Loucy (cell line): ENCODE results near the gene PTGDS.

Experiments used
- H2AFZ ChIP-seq: fragments of 200-600 bp; sonication (generic); 2 replicates; pipeline ENCODE4 v1.6.0; 2016; ENCODE audit warnings: antibody characterized with exemption, mild to moderate bottlenecking, low read length, moderate library complexity
- H3F3A ChIP-seq: fragments of 200-600 bp; 2 replicates; pipeline ENCODE4 v1.6.0; 2016; ENCODE audit warnings: antibody characterized with exemption, low read depth, mild to moderate bottlenecking
- H3K27me3 ChIP-seq: fragments of 200-600 bp; sonication (generic); 2 replicates; pipeline ENCODE4 v1.6.1; 2014; ENCODE audit warnings: low read length, mild to moderate bottlenecking; ENCODE audit not compliant: insufficient read depth, poor library complexity, severe bottlenecking
- H3K36me3 ChIP-seq: fragments of 200-600 bp; sonication (generic); 2 replicates; pipeline ENCODE4 v1.6.1; 2016; ENCODE audit warnings: low read length; ENCODE audit not compliant: insufficient read depth
- H3K4me1 ChIP-seq: fragments of 200-600 bp; sonication (generic); 2 replicates; pipeline ENCODE4 v1.5.1; 2014; ENCODE audit warnings: low read length, mild to moderate bottlenecking; ENCODE audit not compliant: insufficient read depth, poor library complexity, severe bottlenecking
- H3K4me2 ChIP-seq: fragments of 200-600 bp; sonication (generic); 2 replicates; pipeline ENCODE4 v1.6.0; 2014; ENCODE audit warnings: antibody characterized with exemption, low read length, low read depth, mild to moderate bottlenecking; ENCODE audit not compliant: poor library complexity, severe bottlenecking
- H3K4me3 ChIP-seq: fragments of 200-600 bp; sonication (generic); 2 replicates; pipeline ENCODE4 v1.5.1; 2014; ENCODE audit warnings: low read length, mild to moderate bottlenecking, mixed read lengths; ENCODE audit not compliant: poor library complexity, severe bottlenecking
- H3K79me2 ChIP-seq: fragments of 200-600 bp; sonication (generic); 2 replicates; pipeline ENCODE4 v1.6.1; 2014; ENCODE audit warnings: low read length; ENCODE audit not compliant: insufficient read depth
- H3K9ac ChIP-seq: fragments of 200-600 bp; sonication (generic); 2 replicates; pipeline ENCODE4 v1.6.0; 2014; ENCODE audit warnings: mild to moderate bottlenecking, low read depth, low read length, moderate library complexity; ENCODE audit not compliant: poor library complexity, severe bottlenecking
- H3K9me2 ChIP-seq: fragments of 200-600 bp; sonication (generic); replicated peaks from 2 replicates; pipeline ENCODE4 v1.6.1; 2016; ENCODE audit warnings: low read depth, low read length, mixed read lengths
- H3K9me3 ChIP-seq: fragments of 200-600 bp; sonication (generic); 2 replicates; pipeline ENCODE4 v1.6.1; 2014; ENCODE audit warnings: mild to moderate bottlenecking, antibody characterized with exemption, low read length, low read depth; ENCODE audit not compliant: insufficient read depth
- H4K20me1 ChIP-seq: fragments of 200-600 bp; sonication (generic); 2 replicates; pipeline ENCODE4 v1.6.0; 2014; ENCODE audit warnings: antibody characterized with exemption, low read length, mild to moderate bottlenecking; ENCODE audit not compliant: insufficient read depth, poor library complexity, severe bottlenecking
- CTCF ChIP-seq: fragments of 200-600 bp; sonication (generic); conservative IDR thresholded peaks from 2 replicates; pipeline ENCODE4 v1.5.1; 2014; ENCODE audit warnings: mild to moderate bottlenecking, antibody characterized with exemption, low read length
- EZH2phosphoT487 ChIP-seq: fragments of 200-600 bp; IDR thresholded peaks from 2 replicates; pipeline ENCODE4 v1.6.1; 2018; ENCODE audit warnings: antibody characterized with exemption, mild to moderate bottlenecking, moderate library complexity, borderline replicate concordance

PTGDS gene

DNA sequence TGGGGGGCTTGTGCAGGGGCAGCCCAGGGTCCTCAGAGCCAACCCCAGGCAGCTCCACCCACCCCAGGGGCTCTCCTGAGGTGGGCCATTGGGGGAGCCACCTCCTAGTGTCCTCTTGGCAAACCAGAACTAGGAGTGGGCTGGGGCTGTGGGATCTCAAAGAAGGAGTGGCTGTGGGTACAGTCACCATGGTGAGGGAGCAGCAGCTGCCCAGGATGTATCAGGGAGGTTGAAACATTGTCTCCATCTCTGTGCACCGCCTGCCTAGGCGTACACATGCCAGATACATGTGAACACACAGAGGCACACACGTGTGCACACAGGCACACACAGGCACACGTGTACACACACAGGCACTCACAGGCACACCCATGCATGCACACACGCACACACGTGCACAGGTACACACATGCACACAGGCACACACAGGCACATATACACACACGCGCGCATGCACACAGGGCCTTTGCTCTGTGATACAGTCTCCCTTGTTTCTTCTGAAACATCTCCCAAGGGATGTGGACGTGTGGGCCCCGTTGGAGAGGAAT, 14.5 kb upstream of the PTGDS start:
- Histone ChIP-seq H3K4me2 (no peak overlapping the region), H3K27me3 (no peaks in the 10 kb centered on the region), H3K9me3 (no peaks in the 10 kb centered on the region), H3K9me2 (no peaks in the 10 kb centered on the region), H3K4me3 (no peak overlapping the region), H3K9ac (no peak overlapping the region), H4K20me1 (no peaks in the 10 kb centered on the region), H3K4me1 (peaks cover 9% of the 10 kb centered on the region), H2AFZ (no peak overlapping the region), H3F3A (no peaks in the 10 kb centered on the region), H3K79me2 (no peaks in the 10 kb centered on the region), H3K36me3 (no peaks in the 10 kb centered on the region)
- no peak for TF ChIP-seq CTCF

- no peaks in the 10 kb centered on the region for H3K9me3 ChIP-seq
- no peaks in the 10 kb centered on the region for H3K27me3 ChIP-seq
- H3K79me2 ChIP-seq = no peaks in the 10 kb centered on the region
- H3K9ac ChIP-seq = no peak overlapping the region
- TF ChIP-seq EZH2phosphoT487 (no peak), CTCF (no peak)
- no peak overlapping the region for H3K4me3 ChIP-seq
- H3K4me1 ChIP-seq = peaks cover 9% of the 10 kb centered on the region
- H3K9me2 ChIP-seq = no peaks in the 10 kb centered on the region
- H2AFZ ChIP-seq = no peak overlapping the region
- no peaks in the 10 kb centered on the region for H4K20me1 ChIP-seq
- no peaks in the 10 kb centered on the region for H3F3A ChIP-seq
- no peak overlapping the region for H3K4me2 ChIP-seq
- H3K36me3 ChIP-seq = no peaks in the 10 kb centered on the region
These were observed 14.0 kb upstream of the PTGDS start for GRCh38 chr9:136963341-136963740.

- Histone ChIP-seq H4K20me1 (no peaks in the 10 kb centered on the region), H3K79me2 (no peaks in the 10 kb centered on the region), H3K36me3 (no peaks in the 10 kb centered on the region), H3K4me3 (no peak overlapping the region), H3K4me2 (no peak overlapping the region), H2AFZ (no peak overlapping the region), H3K27me3 (no peaks in the 10 kb centered on the region), H3K9me2 (no peaks in the 10 kb centered on the region), H3F3A (no peaks in the 10 kb centered on the region), H3K9me3 (no peaks in the 10 kb centered on the region), H3K9ac (no peak overlapping the region), H3K4me1 (peaks cover 9% of the 10 kb centered on the region)
- TF ChIP-seq EZH2phosphoT487 (no peak), CTCF (no peak)
These were observed 13.6 kb upstream of the PTGDS start for GRCh38 chr9:136963751-136964150.
